GM19099 (cell line): ENCODE measurements around the gene SERINC5.

ENCODE experiments used
- POLR2A ChIP-seq: IDR thresholded peaks from 3 replicates; pipeline ENCODE4 v1.6.1; 2011; ENCODE audit warnings: low read depth; ENCODE audit not compliant: insufficient read length; ENCODE audit errors: extremely low read depth

Gene SERINC5

GRCh38 chr5:80147119-80147815, 108.6 kb downstream of the SERINC5 start:
- TF ChIP-seq POLR2A = no peak

- no peak for TF ChIP-seq POLR2A
Measured at GRCh38 chr5:80146046-80146445, 109.8 kb downstream of the SERINC5 start.

DNA sequence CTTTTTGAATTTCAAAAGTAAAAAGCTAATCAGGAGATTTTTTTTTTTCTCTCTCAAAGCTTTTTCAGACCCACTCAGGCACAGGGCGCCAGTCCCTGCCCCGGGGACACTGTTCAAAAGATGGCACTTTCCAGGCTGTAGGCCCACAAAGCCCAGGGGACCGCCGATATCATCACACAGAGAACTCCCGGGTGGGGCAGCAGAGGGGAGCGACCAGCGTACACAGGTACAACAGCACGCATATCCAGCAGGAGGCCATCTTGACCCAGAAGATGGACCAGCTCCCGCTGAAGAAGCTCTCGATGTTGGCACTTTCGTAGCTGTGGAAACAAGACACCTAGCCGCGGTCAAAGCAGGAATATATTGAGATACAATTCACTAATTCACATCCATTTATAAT, 112.4 kb downstream of the SERINC5 start:
- TF ChIP-seq POLR2A = no peak

- no peak for TF ChIP-seq POLR2A
Measured at GRCh38 chr5:80142996-80143395, 112.9 kb downstream of the SERINC5 start.

DNA sequence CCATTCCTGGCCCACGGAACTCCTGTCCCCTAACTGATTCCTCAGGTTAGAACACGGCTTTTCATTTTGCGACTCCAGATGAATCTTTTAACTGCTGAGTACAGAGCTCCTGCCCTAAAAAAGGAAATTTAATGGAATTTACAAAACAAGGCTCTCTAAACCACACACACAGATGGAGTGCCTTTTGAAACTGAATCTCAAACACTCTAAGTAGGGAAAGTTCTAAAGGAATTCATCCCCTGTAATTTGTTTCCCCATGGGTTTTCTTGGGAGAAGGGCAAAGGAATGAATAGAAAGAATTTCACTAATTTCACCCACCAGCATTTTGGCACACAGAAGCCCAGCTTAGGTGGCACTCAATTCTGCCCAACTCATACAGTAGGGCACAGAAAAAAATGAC, 114.2 kb downstream of the SERINC5 start:
- TF ChIP-seq POLR2A = no peak

DNA sequence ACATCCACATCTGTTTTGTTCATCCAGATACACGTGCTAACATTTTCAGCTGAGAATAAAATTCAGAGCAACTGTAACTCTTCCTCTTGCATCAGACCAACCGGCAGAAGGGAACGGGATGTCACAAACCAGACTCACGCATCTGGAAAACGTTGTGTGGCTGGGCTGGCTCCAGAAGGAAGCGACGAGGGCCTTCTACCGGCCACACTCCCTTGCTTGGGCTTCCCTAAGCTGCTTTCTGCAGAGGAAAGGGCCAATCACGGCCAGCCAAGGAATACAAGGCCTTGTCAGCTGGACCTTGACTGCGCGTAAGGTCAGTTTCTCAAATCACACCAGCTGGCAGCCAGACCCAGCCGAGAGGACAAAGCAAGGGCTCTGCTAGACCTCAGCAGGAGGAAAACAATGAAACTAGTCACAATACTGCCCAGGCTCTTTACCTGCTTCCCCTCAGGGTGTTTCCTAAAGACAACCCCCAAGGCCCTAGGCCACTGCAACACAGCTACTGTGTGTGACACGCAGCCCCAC, 114.6 kb downstream of the SERINC5 start:
- no peak for TF ChIP-seq POLR2A

GRCh38 chr5:80140496-80140895, 115.4 kb downstream of the SERINC5 start:
- no peak for TF ChIP-seq POLR2A

GRCh38 chr5:80139466-80139972, 116.3 kb downstream of the SERINC5 start:
- no peak for TF ChIP-seq POLR2A

DNA sequence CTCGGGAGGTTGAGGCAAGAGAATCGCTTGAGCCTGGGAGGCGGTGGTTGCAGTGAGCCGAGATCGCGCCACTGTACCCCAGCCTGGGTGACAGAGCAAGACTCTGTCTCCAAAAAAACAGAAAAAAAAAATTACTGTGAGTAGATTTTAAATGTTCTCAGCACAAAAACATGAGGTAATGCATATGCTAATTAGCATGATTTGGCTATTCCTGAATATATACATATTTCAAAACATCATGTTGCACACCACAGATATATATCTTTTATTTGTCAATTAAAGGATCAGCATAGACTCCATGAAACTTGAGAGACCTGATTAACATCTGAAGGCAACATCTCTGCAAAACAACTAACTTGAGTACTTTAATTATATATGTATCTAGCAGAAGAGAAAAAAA, 117.4 kb downstream of the SERINC5 start:
- TF ChIP-seq POLR2A = no peak

DNA sequence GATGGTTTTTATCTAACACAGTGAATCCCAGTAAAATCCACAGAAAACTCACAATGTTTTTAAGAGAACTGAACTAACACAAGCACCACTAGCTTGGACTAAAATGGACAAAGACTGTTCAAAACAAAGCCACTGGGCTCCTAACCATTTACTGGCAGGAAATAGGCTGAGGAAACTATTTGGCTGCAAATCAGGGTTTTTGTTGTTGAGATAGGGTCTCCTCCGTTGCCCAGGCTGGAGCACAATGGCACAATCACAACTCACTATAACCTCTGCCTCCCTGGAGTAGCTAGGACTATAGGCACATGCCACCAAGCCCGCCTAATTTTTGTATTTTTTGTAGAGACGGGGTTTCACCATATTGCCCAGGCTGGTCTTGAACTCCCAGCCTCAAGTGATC, 121.0 kb downstream of the SERINC5 start:
- TF ChIP-seq POLR2A = no peak

DNA sequence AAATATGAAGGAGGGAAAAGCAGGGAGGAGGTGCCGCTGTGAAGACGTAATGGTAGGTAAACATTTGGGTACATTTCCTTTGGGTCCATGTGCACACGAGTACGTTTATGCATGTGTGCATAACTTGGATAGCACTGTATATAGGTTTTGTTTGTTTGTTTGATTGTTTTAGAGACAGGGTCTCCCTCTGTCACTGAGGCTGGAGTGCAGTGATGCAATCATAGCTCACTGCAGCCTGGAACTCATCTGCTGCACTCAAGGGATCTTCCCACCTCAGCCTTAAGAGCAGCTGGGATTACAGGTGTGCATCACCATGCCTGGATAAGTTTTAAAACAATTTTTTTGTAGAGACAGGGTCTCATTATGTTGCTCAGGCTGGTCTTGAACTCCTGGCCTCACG, 126.7 kb downstream of the SERINC5 start:
- no peak for TF ChIP-seq POLR2A

- TF ChIP-seq POLR2A = no peak
Measured at GRCh38 chr5:80128141-80128540, 127.7 kb downstream of the SERINC5 start.

DNA sequence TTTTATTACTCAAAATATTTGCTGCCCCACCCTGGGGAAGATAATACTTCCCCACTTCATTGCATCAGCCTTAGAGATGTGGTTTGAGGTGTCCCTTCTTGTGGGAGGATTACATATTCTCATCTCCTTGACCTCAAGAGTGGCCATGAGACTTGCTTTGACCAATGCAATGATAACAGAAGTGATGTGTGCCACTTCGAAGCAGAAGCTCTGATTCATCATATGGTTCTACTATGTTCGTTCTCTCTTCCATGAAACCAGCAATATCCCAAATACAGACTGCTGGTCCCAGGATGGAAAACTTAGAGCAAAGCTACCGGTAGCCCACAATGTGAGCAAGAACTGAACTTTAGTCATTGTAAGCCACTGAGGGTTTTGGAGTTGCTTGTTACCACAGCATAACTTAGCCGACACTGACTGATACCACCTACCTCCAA, 128.7 kb downstream of the SERINC5 start:
- TF ChIP-seq POLR2A = no peak

GRCh38 chr5:80125962-80126480, 129.8 kb downstream of the SERINC5 start:
- no peak for TF ChIP-seq POLR2A

DNA sequence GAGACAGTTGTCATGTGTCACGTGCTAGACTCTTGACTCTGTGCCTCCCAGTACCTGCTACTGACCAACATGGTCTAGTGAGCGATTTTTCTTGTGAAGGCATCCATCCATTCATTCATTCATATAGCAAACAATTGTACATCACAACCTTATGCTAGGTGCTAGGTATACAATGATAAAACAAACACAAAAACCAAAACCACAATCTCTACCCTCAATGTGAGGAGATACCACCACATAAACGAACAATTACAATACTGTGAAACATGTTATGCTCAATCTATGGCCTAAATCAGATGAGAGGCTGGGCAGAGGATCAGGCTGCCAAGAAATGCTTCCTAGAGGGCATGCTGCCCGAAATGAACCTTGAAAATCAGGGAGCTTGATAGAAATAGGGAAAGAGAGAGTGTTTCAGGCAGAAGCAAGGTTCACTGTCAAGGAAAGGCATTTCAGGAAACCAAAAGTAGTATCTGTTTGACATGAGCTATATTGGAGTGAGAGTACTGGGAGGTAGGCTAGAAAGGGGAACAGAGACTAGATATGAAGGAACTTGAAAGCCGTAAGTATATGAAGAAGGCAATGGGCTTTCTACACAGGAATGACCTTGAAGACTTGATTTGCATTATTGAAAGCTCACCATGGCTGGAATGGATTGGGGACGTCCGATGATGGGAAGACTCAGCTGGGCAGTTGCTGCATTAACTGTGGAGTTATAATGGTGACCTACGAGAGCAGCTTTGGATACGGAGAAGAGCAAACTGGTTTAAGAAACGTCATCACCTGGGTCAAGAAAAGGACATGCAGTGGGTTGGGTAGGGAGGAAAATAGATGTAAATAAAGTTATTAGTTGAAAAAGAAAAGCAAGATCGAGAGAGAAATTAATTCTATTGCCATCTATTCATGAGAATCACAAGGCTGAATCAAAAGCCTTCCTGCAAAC, 130.6 kb downstream of the SERINC5 start:
- TF ChIP-seq POLR2A = peak; percentile 13

DNA sequence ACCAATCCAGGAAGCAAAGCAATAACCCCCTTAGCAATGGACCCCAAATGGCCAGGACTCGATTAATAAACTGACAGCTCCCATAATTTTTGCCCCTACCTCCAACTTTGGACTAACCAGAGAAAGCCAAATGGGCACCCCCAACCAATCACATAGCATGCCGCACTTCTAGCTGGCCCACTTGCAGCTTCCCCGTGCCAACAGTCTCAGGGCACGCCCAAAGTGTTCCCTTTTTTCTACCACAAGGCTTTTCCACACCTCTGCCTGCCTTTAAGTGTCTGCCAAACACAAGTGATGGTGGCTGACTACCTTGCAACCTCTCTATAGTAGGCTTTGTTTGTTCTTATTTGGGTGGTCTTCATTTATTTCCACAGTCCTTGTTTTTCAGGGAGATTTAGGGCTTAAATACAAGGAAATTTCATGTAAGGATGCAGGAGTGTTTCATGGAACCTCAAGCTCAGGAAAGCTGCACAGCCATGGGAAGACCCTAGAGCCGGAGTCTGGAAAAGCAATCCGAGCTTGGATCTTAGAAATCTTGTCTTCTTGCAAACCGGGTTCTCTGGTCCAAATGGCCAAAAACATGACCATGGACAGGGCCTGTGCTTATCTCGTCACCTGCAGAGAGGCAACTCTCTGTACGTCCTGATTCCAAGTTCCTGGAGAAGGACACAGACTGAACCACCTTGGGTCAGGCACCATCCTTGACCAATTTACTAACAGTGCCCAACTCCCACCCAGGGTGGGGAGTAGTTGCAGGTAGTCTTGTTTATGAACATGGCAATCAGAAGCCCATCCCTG, 131.5 kb downstream of the SERINC5 start:
- TF ChIP-seq POLR2A = no peak
